GM12878 (cell line): ENCODE results near the gene PMM1. TPM values are rescaled to one million over a fixed set of nuclear protein-coding genes. Genes with fewer than 3 reads are reported as not detected.

Source experiments
- ATAC-seq: fragments of 200-7000 bp; cut with Tn5 transposase; 3 replicates; pipeline ENCODE4 v1.9.1; 2020; ENCODE audit warnings: mild to moderate bottlenecking, moderate library complexity
- BruUV-seq: library from RNA; stranded (reverse); fragments of 400-500 nt; replicated peaks from 2 replicates; lab custom pipeline; 2021; lab: Mats Ljungman, UMichigan
- CTCF ChIA-PET: fragments of 300-600 bp; sonication (Branson Sonifier 250); formaldehyde crosslinking; extraction: SDS; loops from one replicate; lab custom pipeline; 2021; ENCODE audit warnings: inconsistent platforms; lab: Yijun Ruan, JAX
- POLR2A ChIA-PET: fragments of 350-600 bp; formaldehyde crosslinking; extraction: SDS; loops from one replicate; lab custom pipeline; 2021; ENCODE audit warnings: inconsistent platforms; lab: Charles Lee
- RAD21 ChIA-PET: fragments of 300-600 bp; sonication (Branson Sonifier 250); formaldehyde crosslinking; loops from one replicate; lab custom pipeline; 2023; ENCODE audit warnings: antibody characterized with exemption; ENCODE audit not compliant: unreplicated experiment; lab: Charles Lee
- SMC1A ChIA-PET: fragments of 300-600 bp; sonication (Branson Sonifier 250); formaldehyde crosslinking; loops from one replicate; lab custom pipeline; 2023; ENCODE audit not compliant: unreplicated experiment, uncharacterized antibody; lab: Charles Lee
- DNase-seq: peaks from one replicate; pipeline ENCODE4 v3.0.0-alpha.2; 2011; ENCODE audit warnings: low read depth, low spot score
- FAIRE-seq: peaks from 3 replicates; lab custom pipeline; 2011; peaks lifted over from hg19 to GRCh38; lab: Jason Lieb, UNC
- H2AFZ ChIP-seq: 2 replicates; pipeline ENCODE4 v1.6.0; 2011; ENCODE audit warnings: low read depth, low read length, control low read depth; ENCODE audit not compliant: control insufficient read depth
- H3K27ac ChIP-seq: 2 replicates; pipeline ENCODE4 v1.5.1; 2011; ENCODE audit warnings: control low read depth; ENCODE audit not compliant: control insufficient read depth, insufficient read depth
- H3K27me3 ChIP-seq, 2 experiments: replicated peaks in 1 of 2; 2 replicates each; pipeline versions ENCODE4 v1.6.0 to v1.6.1; 2011; ENCODE audit warnings: low read length in 1 of 2; ENCODE audit not compliant: control insufficient read depth in 2 of 2, insufficient read depth in 2 of 2
- H3K36me3 ChIP-seq, 2 experiments: 2 replicates each; pipeline ENCODE4 v1.5.1; 2011; ENCODE audit warnings: low read length in 1 of 2; ENCODE audit not compliant: control insufficient read depth in 2 of 2, insufficient read depth in 2 of 2
- H3K4me1 ChIP-seq: 2 replicates; pipeline ENCODE4 v1.6.1; 2011; ENCODE audit warnings: mild to moderate bottlenecking, low read length, moderate library complexity, mixed read lengths; ENCODE audit not compliant: control insufficient read depth, insufficient read depth
- H3K4me2 ChIP-seq: 2 replicates; pipeline ENCODE4 v1.6.0; 2011; ENCODE audit warnings: control low read depth; ENCODE audit not compliant: control insufficient read depth, insufficient read depth
- H3K4me3 ChIP-seq: fragments of 200-600 bp; sonication (generic); 2 replicates; pipeline ENCODE4 v1.5.1; 2016
- H3K79me2 ChIP-seq: 2 replicates; pipeline ENCODE4 v1.6.0; 2011; ENCODE audit warnings: low read length; ENCODE audit not compliant: control insufficient read depth, insufficient read depth
- H3K9ac ChIP-seq: 2 replicates; pipeline ENCODE4 v1.8.0; 2011; ENCODE audit warnings: low read length, control low read depth, mixed read lengths; ENCODE audit not compliant: control insufficient read depth, insufficient read depth
- H3K9me3 ChIP-seq: replicated peaks from 3 replicates; pipeline ENCODE4 v1.5.1; 2011; ENCODE audit warnings: mild to moderate bottlenecking, low read length; ENCODE audit not compliant: control insufficient read depth, insufficient read depth
- H4K20me1 ChIP-seq: 2 replicates; pipeline ENCODE4 v1.6.0; 2011; ENCODE audit not compliant: control insufficient read depth, insufficient read depth
- EP300 ChIP-seq, 2 experiments: fragments of 150-350 bp in 1 of 2; IDR thresholded peaks; 2 replicates each; pipeline ENCODE4 v1.6.1; 2011 to 2012; ENCODE audit warnings: low read depth in 2 of 2, low read length in 2 of 2, borderline replicate concordance in 1 of 2, improper control_type of control experiment in 1 of 2, inconsistent platforms in 1 of 2; ENCODE audit not compliant: control insufficient read depth in 1 of 2
- NFIC ChIP-seq: IDR thresholded peaks from 2 replicates; pipeline ENCODE4 v1.6.1; 2012; ENCODE audit warnings: low read depth, mild to moderate bottlenecking, inconsistent platforms, low read length, moderate library complexity
- POU2F2 ChIP-seq: IDR thresholded peaks from 3 replicates; pipeline ENCODE4 v1.6.1; 2011; ENCODE audit warnings: low read depth, mild to moderate bottlenecking, low read length, borderline replicate concordance
- RAD21 ChIP-seq: IDR thresholded peaks from 2 replicates; pipeline ENCODE4 v1.6.1; 2011; ENCODE audit warnings: mild to moderate bottlenecking, low read depth, low read length, moderate library complexity; ENCODE audit not compliant: insufficient read depth
- RCOR1 ChIP-seq: conservative IDR thresholded peaks from 2 replicates; pipeline ENCODE4 v1.6.1; 2012; ENCODE audit warnings: low read depth, low read length, improper control_type of control experiment
- ZNF207 ChIP-seq: fragments of 450-650 bp; IDR thresholded peaks from 2 replicates; pipeline ENCODE4 v1.6.1; 2014; ENCODE audit warnings: antibody characterized with exemption, mild to moderate bottlenecking, borderline replicate concordance
- WGBS: methylation state at CpG from one replicate; pipeline ENCODE4 v1.1.6; 2016; ENCODE audit warnings: low lambda C conversion rate; ENCODE audit not compliant: insufficient replicate concordance, insufficient coverage; ENCODE audit errors: missing lambda C conversion rate; 5-methylcytosine and 5-hydroxymethylcytosine counted together
- in situ Hi-C: fragments of 300-500 bp; cut with MboI; formaldehyde crosslinking; loops from 9 replicates; pipeline ENCODE4 v1.14.3; 2018; ENCODE audit warnings: mixed read lengths
- intact Hi-C: fragments of 100-400 bp; cut with micrococcal nuclease; formaldehyde crosslinking; loops from one replicate; pipeline ENCODE4 v1.14.2; 2022; ENCODE audit not compliant: unreplicated experiment
- polyA plus RNA-seq, 11 experiments: library from polyadenylated mRNA; depleted of rRNA in 4 of 11; unstranded in 6 of 11; stranded (reverse) in 5 of 11; fragments of >200 nt; fragmentation: Nextera tagmentation in 4 of 11; fragmentation: Illumina TruSeq in 1 of 11; extraction: Ambion mirVana in 4 of 11; extraction: Trizol in 1 of 11; gene quantifications; 1 replicate in 1 of 11; 2 replicates in 10 of 11; pipeline versions ENCODE4 v1.2.1 to v1.2.3, GENCODE V29; 2011 to 2016; ENCODE audit warnings: inconsistent platforms in 2 of 11, missing spikeins in 2 of 11, low read depth in 1 of 11
- total RNA-seq, 4 experiments: library from RNA; depleted of rRNA in 3 of 4; stranded (reverse); fragments of >200 nt in 3 of 4; fragmentation: Illumina TruSeq in 1 of 4; extraction: Trizol in 1 of 4; gene quantifications; 2 replicates each; pipeline versions ENCODE4 v1.2.1 to v1.2.3, GENCODE V29; 2013 to 2021
- TF ChIP-seq, protein P1 (sequence below): fragments of 450-650 bp; IDR thresholded peaks from 2 replicates; pipeline ENCODE4 v1.6.1; 2018; ENCODE audit warnings: mild to moderate bottlenecking, low read depth, moderate library complexity; ENCODE audit not compliant: partially characterized antibody
- TF ChIP-seq, protein P2 (sequence below): IDR thresholded peaks from 2 replicates; pipeline ENCODE4 v1.6.1; 2012; ENCODE audit warnings: low read length, inconsistent platforms
- TF ChIP-seq, protein P3 (sequence below), 3 experiments: IDR thresholded peaks in 2 of 3; conservative IDR thresholded peaks in 1 of 3; 2 replicates each; pipeline ENCODE4 v1.5.1; 2011; ENCODE audit warnings: low read depth in 3 of 3, low read length in 3 of 3, mild to moderate bottlenecking in 3 of 3, control low read depth in 2 of 3, moderate library complexity in 2 of 3, inconsistent platforms in 1 of 3, mixed read lengths in 1 of 3; ENCODE audit not compliant: control insufficient read depth in 2 of 3, insufficient read depth in 1 of 3; ENCODE audit errors: extremely low read depth in 1 of 3
- TF ChIP-seq, protein P4 (sequence below): IDR thresholded peaks from 2 replicates; pipeline ENCODE4 v1.6.1; 2011; ENCODE audit warnings: borderline replicate concordance, low read depth, mild to moderate bottlenecking, moderate library complexity, low read length; ENCODE audit not compliant: insufficient read depth, poor library complexity, severe bottlenecking

Gene PMM1
- total and polyA plus RNA-seq, 10 of the 15 experiments (the other 5 are each of a cell fraction or from before 2014, with no cell fraction given) = 8.2 to 32.2 (median 16.9) TPM

DNA sequence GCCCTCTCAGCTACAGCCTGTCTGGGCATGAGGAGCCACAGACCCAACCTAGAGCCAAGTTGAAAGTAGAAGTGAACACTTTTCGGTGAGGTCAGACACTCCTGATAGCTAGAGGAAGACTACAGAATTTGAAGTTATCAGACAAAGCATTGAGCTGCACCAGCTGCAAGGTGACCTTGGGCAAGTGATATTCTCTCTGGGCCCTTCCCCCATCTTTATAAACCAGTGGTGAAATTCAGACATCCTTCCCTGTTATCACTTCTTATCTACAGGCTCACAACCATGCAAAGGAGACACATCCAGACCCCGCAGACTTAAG, 8.0 kb upstream of the PMM1 start (continued):
- TF ChIP-seq, protein P1, sequence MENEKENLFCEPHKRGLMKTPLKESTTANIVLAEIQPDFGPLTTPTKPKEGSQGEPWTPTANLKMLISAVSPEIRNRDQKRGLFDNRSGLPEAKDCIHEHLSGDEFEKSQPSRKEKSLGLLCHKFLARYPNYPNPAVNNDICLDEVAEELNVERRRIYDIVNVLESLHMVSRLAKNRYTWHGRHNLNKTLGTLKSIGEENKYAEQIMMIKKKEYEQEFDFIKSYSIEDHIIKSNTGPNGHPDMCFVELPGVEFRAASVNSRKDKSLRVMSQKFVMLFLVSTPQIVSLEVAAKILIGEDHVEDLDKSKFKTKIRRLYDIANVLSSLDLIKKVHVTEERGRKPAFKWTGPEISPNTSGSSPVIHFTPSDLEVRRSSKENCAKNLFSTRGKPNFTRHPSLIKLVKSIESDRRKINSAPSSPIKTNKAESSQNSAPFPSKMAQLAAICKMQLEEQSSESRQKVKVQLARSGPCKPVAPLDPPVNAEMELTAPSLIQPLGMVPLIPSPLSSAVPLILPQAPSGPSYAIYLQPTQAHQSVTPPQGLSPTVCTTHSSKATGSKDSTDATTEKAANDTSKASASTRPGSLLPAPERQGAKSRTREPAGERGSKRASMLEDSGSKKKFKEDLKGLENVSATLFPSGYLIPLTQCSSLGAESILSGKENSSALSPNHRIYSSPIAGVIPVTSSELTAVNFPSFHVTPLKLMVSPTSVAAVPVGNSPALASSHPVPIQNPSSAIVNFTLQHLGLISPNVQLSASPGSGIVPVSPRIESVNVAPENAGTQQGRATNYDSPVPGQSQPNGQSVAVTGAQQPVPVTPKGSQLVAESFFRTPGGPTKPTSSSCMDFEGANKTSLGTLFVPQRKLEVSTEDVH = no peak

GRCh38 chr22:41596776-41597634, 7.4 kb upstream of the PMM1 start:
- H3K36me3 ChIP-seq = peaks cover 2 to 12% of the 10 kb centered on the region in 2 experiments; a peak in 2 of 4 replicates
- H2AFZ ChIP-seq = no peak overlapping the region
- H4K20me1 ChIP-seq = no peaks in the 10 kb centered on the region
- intact Hi-C loops (loop anchor here (5.0 kb wide), 1 partner anchor 55 kb away; the partner anchor contains the start of gene POLR3H), in situ Hi-C loops (no loop called here)
- H3K27me3 ChIP-seq = no peaks in the 10 kb centered on the region
- POLR2A ChIA-PET = interaction anchor here (0.7 kb wide), 1 partner anchor 31 kb away, joined by 3 read pairs; no protein-coding TSS in a partner anchor
- H3K9me3 ChIP-seq = no peaks in the 10 kb centered on the region
- H3K79me2 ChIP-seq = no peaks in the 10 kb centered on the region
- DNase-seq (no peak), FAIRE-seq (peak; percentile 31), ATAC-seq (peak; percentile 98)
- H3K4me1 ChIP-seq = no peaks in the 10 kb centered on the region
- no peak overlapping the region for H3K9ac ChIP-seq
- no peak overlapping the region for H3K4me3 ChIP-seq
- no peak overlapping the region for H3K4me2 ChIP-seq
- RAD21 ChIA-PET = interaction anchor here (0.7 to 2.3 kb wide), 8 partner anchors 8 to 193 kb away, joined by 3 to 11 read pairs (median 3); partner anchors contain the start of gene POLR3H
- no peak overlapping the region for H3K27ac ChIP-seq
- CTCF ChIA-PET = interaction anchor here (0.6 to 3.2 kb wide), 18 partner anchors 8 to 652 kb away, joined by 3 to 46 read pairs (median 6); partner anchors contain the start of genes PMM1, POLR3H and XRCC6
- WGBS = 86% methylated on average over 13 of the region's 13 CpGs
- SMC1A ChIA-PET = interaction anchor here (1.8 to 2.6 kb wide), 3 partner anchors 7 to 193 kb away, joined by 7 to 9 read pairs (median 8); partner anchors contain the start of gene PMM1
- no TSS peak for BruUV-seq
- TF ChIP-seq, protein P2, sequence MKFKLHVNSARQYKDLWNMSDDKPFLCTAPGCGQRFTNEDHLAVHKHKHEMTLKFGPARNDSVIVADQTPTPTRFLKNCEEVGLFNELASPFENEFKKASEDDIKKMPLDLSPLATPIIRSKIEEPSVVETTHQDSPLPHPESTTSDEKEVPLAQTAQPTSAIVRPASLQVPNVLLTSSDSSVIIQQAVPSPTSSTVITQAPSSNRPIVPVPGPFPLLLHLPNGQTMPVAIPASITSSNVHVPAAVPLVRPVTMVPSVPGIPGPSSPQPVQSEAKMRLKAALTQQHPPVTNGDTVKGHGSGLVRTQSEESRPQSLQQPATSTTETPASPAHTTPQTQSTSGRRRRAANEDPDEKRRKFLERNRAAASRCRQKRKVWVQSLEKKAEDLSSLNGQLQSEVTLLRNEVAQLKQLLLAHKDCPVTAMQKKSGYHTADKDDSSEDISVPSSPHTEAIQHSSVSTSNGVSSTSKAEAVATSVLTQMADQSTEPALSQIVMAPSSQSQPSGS = no peak
- TF ChIP-seq POU2F2 = no peak
- TF ChIP-seq, protein P3, sequence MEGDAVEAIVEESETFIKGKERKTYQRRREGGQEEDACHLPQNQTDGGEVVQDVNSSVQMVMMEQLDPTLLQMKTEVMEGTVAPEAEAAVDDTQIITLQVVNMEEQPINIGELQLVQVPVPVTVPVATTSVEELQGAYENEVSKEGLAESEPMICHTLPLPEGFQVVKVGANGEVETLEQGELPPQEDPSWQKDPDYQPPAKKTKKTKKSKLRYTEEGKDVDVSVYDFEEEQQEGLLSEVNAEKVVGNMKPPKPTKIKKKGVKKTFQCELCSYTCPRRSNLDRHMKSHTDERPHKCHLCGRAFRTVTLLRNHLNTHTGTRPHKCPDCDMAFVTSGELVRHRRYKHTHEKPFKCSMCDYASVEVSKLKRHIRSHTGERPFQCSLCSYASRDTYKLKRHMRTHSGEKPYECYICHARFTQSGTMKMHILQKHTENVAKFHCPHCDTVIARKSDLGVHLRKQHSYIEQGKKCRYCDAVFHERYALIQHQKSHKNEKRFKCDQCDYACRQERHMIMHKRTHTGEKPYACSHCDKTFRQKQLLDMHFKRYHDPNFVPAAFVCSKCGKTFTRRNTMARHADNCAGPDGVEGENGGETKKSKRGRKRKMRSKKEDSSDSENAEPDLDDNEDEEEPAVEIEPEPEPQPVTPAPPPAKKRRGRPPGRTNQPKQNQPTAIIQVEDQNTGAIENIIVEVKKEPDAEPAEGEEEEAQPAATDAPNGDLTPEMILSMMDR (IDR thresholded peaks at IDR 0.05 in 2 of 3, conservative IDR thresholded peaks at IDR 0.05 in 1 of 3; ENCODE audit: control insufficient read depth in 2 of 3, extremely low read depth in 1 of 3, insufficient read depth in 1 of 3, low read depth in 3 of 3, low read length in 3 of 3) = peak; percentile 63 to 83 (median 74)
- no peak for TF ChIP-seq EP300 (IDR thresholded peaks at IDR 0.05; ENCODE audit: borderline replicate concordance in 1 of 2, control insufficient read depth in 1 of 2, low read depth in 2 of 2, low read length in 2 of 2)
- TF ChIP-seq RAD21 = peak; percentile 58
- TF ChIP-seq, protein P4, sequence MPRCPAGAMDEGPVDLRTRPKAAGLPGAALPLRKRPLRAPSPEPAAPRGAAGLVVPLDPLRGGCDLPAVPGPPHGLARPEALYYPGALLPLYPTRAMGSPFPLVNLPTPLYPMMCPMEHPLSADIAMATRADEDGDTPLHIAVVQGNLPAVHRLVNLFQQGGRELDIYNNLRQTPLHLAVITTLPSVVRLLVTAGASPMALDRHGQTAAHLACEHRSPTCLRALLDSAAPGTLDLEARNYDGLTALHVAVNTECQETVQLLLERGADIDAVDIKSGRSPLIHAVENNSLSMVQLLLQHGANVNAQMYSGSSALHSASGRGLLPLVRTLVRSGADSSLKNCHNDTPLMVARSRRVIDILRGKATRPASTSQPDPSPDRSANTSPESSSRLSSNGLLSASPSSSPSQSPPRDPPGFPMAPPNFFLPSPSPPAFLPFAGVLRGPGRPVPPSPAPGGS = no peak
- no peak for TF ChIP-seq RCOR1
- TF ChIP-seq ZNF207 = no peak
- no peak for TF ChIP-seq NFIC
